GM12892 (cell line): ENCODE results near the gene C12orf43.

Source experiments
- POLR2A ChIP-seq: IDR thresholded peaks from 2 replicates; pipeline ENCODE4 v1.6.1; 2011; ENCODE audit warnings: low read depth, low read length, control low read depth
- POLR2AphosphoS5 ChIP-seq: IDR thresholded peaks from 2 replicates; pipeline ENCODE4 v1.6.1; 2011; ENCODE audit warnings: low read depth, low read length, control low read depth

DNA sequence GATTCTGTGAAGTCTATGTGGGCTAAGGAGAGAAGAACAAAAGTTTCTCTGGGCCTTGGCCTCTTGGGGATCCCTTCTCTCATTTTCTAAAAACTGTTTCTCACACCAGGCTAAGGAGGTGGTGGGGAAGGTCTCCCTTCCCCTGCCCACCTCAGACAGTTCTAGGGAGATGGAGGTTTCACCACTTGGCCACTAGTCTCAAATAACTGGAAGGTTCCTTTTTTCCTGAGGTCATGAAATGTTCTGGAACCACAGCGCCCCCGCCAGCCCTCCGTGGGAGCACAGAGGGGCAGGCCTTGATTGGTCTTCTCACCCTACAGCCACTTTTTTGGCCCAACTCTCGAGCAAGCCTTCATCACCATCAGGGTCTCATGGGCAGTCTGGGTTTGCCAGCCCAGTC is 12.6 kb downstream of the C12orf43 start:
- no peak for TF ChIP-seq POLR2A
- TF ChIP-seq POLR2AphosphoS5 = no peak
